IMR-90 (cell line): ENCODE measurements around the gene ACADS. TPM values are rescaled to one million over a fixed set of nuclear protein-coding genes. Genes with fewer than 3 reads are reported as not detected.

Experiments
- ATAC-seq: fragments of 200-7000 bp; cut with Tn5 transposase; 2 replicates; pipeline ENCODE4 v1.9.1; 2020; ENCODE audit warnings: low read depth, mild to moderate bottlenecking, moderate library complexity
- BruUV-seq: library from RNA; stranded (reverse); fragments of 400-500 nt; replicated peaks from 2 replicates; lab custom pipeline; 2021; lab: Mats Ljungman, UMichigan
- CTCF ChIA-PET: fragments of 300-600 bp; formaldehyde crosslinking; extraction: SDS; loops from one replicate; lab custom pipeline; 2021; ENCODE audit warnings: antibody characterized with exemption; lab: Yijun Ruan, JAX
- POLR2A ChIA-PET: fragments of 300-600 bp; sonication (Branson Sonifier 250); formaldehyde crosslinking; loops from one replicate; lab custom pipeline; 2022; ENCODE audit warnings: antibody characterized with exemption; ENCODE audit not compliant: unreplicated experiment; lab: Charles Lee
- DNase-seq: peaks from one replicate; pipeline ENCODE4 v3.0.0; 2013
- H2AFZ ChIP-seq: replicated peaks from 2 replicates; pipeline ENCODE3; 2013; ENCODE audit warnings: low read length, mild to moderate bottlenecking; ENCODE audit not compliant: poor library complexity
- H2AK5ac ChIP-seq: 2 replicates; pipeline ENCODE4 v1.6.1; 2013; ENCODE audit warnings: low read depth, low read length, inconsistent platforms
- H2AK9ac ChIP-seq: replicated peaks from 2 replicates; pipeline ENCODE3; 2013; ENCODE audit warnings: mild to moderate bottlenecking, low read depth, low read length, moderate library complexity; ENCODE audit not compliant: poor library complexity
- H2BK120ac ChIP-seq: 2 replicates; pipeline ENCODE4 v1.6.1; 2013; ENCODE audit warnings: low read depth, low read length, inconsistent platforms
- H2BK15ac ChIP-seq: 3 replicates; pipeline ENCODE4 v1.6.1; 2013; ENCODE audit warnings: low read depth, low read length, inconsistent platforms
- H2BK20ac ChIP-seq: 2 replicates; pipeline ENCODE4 v1.6.1; 2013; ENCODE audit warnings: low read depth, mild to moderate bottlenecking, inconsistent platforms, low read length, moderate library complexity
- H2BK5ac ChIP-seq: 2 replicates; pipeline ENCODE4 v1.6.1; 2013; ENCODE audit warnings: mild to moderate bottlenecking, low read depth, low read length, inconsistent platforms; ENCODE audit not compliant: poor library complexity, severe bottlenecking
- H3K14ac ChIP-seq: replicated peaks from 2 replicates; pipeline ENCODE4 v1.6.1; 2013; ENCODE audit warnings: low read depth, low read length, inconsistent platforms
- H3K18ac ChIP-seq: 2 replicates; pipeline ENCODE4 v1.6.1; 2013; ENCODE audit warnings: low read depth, low read length, control low read depth
- H3K23ac ChIP-seq: 2 replicates; pipeline ENCODE4 v1.6.1; 2013; ENCODE audit warnings: low read depth, low read length, inconsistent platforms
- H3K27ac ChIP-seq: 2 replicates; pipeline ENCODE4 v1.5.1; 2013; ENCODE audit warnings: mild to moderate bottlenecking, control low read depth, low read length; ENCODE audit not compliant: insufficient read depth
- H3K27me3 ChIP-seq: 2 replicates; pipeline ENCODE4 v1.6.1; 2013; ENCODE audit warnings: low read length; ENCODE audit not compliant: control insufficient read depth, insufficient read depth
- H3K36me3 ChIP-seq: 2 replicates; pipeline ENCODE4 v1.6.1; 2013; ENCODE audit warnings: low read length, mixed read lengths; ENCODE audit not compliant: control insufficient read depth, insufficient read depth
- H3K4ac ChIP-seq: 2 replicates; pipeline ENCODE4 v1.6.1; 2013; ENCODE audit warnings: low read depth, low read length, inconsistent platforms
- H3K4me1 ChIP-seq: 2 replicates; pipeline ENCODE4 v1.6.1; 2013; ENCODE audit warnings: low read length, mixed read lengths; ENCODE audit not compliant: control insufficient read depth, insufficient read depth
- H3K4me2 ChIP-seq: 2 replicates; pipeline ENCODE4 v1.6.1; 2013; ENCODE audit warnings: low read depth, mild to moderate bottlenecking, control low read depth, low read length, moderate library complexity
- H3K4me3 ChIP-seq: 2 replicates; pipeline ENCODE4 v1.5.1; 2013; ENCODE audit warnings: low read depth, mild to moderate bottlenecking, control low read depth, low read length, moderate library complexity; ENCODE audit not compliant: insufficient read depth
- H3K56ac ChIP-seq: 2 replicates; pipeline ENCODE4 v1.6.1; 2013; ENCODE audit warnings: low read length, inconsistent platforms; ENCODE audit not compliant: insufficient read depth; ENCODE audit errors: extremely low read depth
- H3K79me1 ChIP-seq, 2 experiments: 2 replicates each; pipeline ENCODE4 v1.6.1; 2013; ENCODE audit warnings: low read length in 2 of 2, inconsistent platforms in 1 of 2, low read depth in 1 of 2
- H3K9ac ChIP-seq: 2 replicates; pipeline ENCODE4 v1.6.1; 2013; ENCODE audit warnings: low read depth, low read length, control low read depth
- H3K9me1 ChIP-seq: 2 replicates; pipeline ENCODE4 v1.6.1; 2013; ENCODE audit warnings: low read length, inconsistent platforms; ENCODE audit not compliant: insufficient read depth
- H3K9me3 ChIP-seq: 2 replicates; pipeline ENCODE4 v1.6.1; 2013; ENCODE audit warnings: low read length; ENCODE audit not compliant: control insufficient read depth, insufficient read depth
- H4K20me1 ChIP-seq: 2 replicates; pipeline ENCODE4 v1.6.1; 2013; ENCODE audit warnings: low read length, inconsistent platforms; ENCODE audit not compliant: insufficient read depth
- H4K5ac ChIP-seq: 2 replicates; pipeline ENCODE4 v1.6.1; 2013; ENCODE audit warnings: mild to moderate bottlenecking, low read depth, low read length, control low read depth
- H4K8ac ChIP-seq, 2 experiments: 2 replicates each; pipeline ENCODE4 v1.6.1; 2013; ENCODE audit warnings: low read depth in 2 of 2, low read length in 2 of 2, control low read depth in 1 of 2, inconsistent platforms in 1 of 2
- H4K91ac ChIP-seq: 2 replicates; pipeline ENCODE4 v1.6.1; 2013; ENCODE audit warnings: low read depth, low read length, inconsistent platforms; ENCODE audit not compliant: insufficient read depth
- BHLHE40 ChIP-seq: fragments of 150-350 bp; IDR thresholded peaks from 2 replicates; pipeline ENCODE4 v1.6.1; 2016; ENCODE audit warnings: mild to moderate bottlenecking, low read depth, low read length
- CEBPB ChIP-seq: IDR thresholded peaks from 2 replicates; pipeline ENCODE4 v1.6.1; 2012; ENCODE audit warnings: low read depth, low read length, improper control_type of control experiment
- FOS ChIP-seq: fragments of 150-350 bp; IDR thresholded peaks from 2 replicates; pipeline ENCODE4 v1.6.1; 2016; ENCODE audit warnings: low read depth, low read length
- MAFK ChIP-seq: IDR thresholded peaks from 2 replicates; pipeline ENCODE4 v1.6.1; 2012; ENCODE audit warnings: low read depth, low read length, improper control_type of control experiment
- MAZ ChIP-seq: IDR thresholded peaks from 2 replicates; pipeline ENCODE4 v1.6.1; 2012; ENCODE audit warnings: low read depth, mild to moderate bottlenecking, low read length, improper control_type of control experiment, moderate library complexity, borderline replicate concordance
- MXI1 ChIP-seq: IDR thresholded peaks from 2 replicates; pipeline ENCODE4 v1.6.1; 2012; ENCODE audit warnings: low read depth, mild to moderate bottlenecking, low read length, moderate library complexity, borderline replicate concordance
- NFE2L2 ChIP-seq: fragments of 150-350 bp; IDR thresholded peaks from 2 replicates; pipeline ENCODE4 v1.6.1; 2016; ENCODE audit warnings: low read depth, mild to moderate bottlenecking, low read length
- POLR2A ChIP-seq: IDR thresholded peaks from 2 replicates; pipeline ENCODE4 v1.6.1; 2012; ENCODE audit warnings: mild to moderate bottlenecking, low read depth, low read length
- RAD21 ChIP-seq: IDR thresholded peaks from 2 replicates; pipeline ENCODE4 v1.6.1; 2012; ENCODE audit warnings: low read length, improper control_type of control experiment
- RCOR1 ChIP-seq: IDR thresholded peaks from 2 replicates; pipeline ENCODE4 v1.6.1; 2012; ENCODE audit warnings: mild to moderate bottlenecking, low read length, improper control_type of control experiment; ENCODE audit not compliant: insufficient replicate concordance
- RFX5 ChIP-seq: IDR thresholded peaks from 2 replicates; pipeline ENCODE4 v1.8.0; 2012; ENCODE audit warnings: low read depth, mild to moderate bottlenecking, low read length, moderate library complexity
- SMC3 ChIP-seq: fragments of 150-350 bp; IDR thresholded peaks from 2 replicates; pipeline ENCODE4 v1.6.1; 2016; ENCODE audit warnings: low read depth, mild to moderate bottlenecking, antibody characterized with exemption, low read length, moderate library complexity
- WGBS, 2 experiments: methylation state at CpG; one replicate each; pipeline versions ENCODE4 v1.1.5 to v1.1.7; 2013; ENCODE audit warnings: missing lambda C conversion rate in 2 of 2; ENCODE audit not compliant: insufficient read length in 1 of 2; ENCODE audit errors: extremely low coverage in 2 of 2; 5-methylcytosine and 5-hydroxymethylcytosine counted together
- dilution Hi-C: fragments of 300-500 bp; cut with HindIII; formaldehyde crosslinking; loops from one replicate; pipeline ENCODE4 v1.14.3; 2018; ENCODE audit warnings: low sequenced_read_pairs; ENCODE audit not compliant: unreplicated experiment
- in situ Hi-C: fragments of 300-500 bp; cut with MboI; formaldehyde crosslinking; loops from 3 replicates; pipeline ENCODE4 v1.14.3; 2019; ENCODE audit warnings: low sequenced_read_pairs, inconsistent platforms, mixed read lengths
- intact Hi-C: fragments of 100-400 bp; cut with micrococcal nuclease; formaldehyde crosslinking; loops from 2 replicates; pipeline ENCODE4 v1.10.0; 2022
- polyA plus RNA-seq, 3 experiments: library from polyadenylated mRNA; depleted of rRNA; stranded (reverse); fragments of >200 nt; gene quantifications; 2 replicates each; pipeline ENCODE4 v1.2.3, GENCODE V29; 2012; ENCODE audit warnings: low replicate concordance in 1 of 3
- total RNA-seq: library from RNA; depleted of rRNA; stranded (reverse); fragments of >200 nt; gene quantifications from 2 replicates; pipeline ENCODE4 v1.2.3, GENCODE V29; 2012
- TF ChIP-seq, protein P1 (sequence below): conservative IDR thresholded peaks from 2 replicates; pipeline ENCODE4 v1.5.1; 2012; ENCODE audit warnings: mild to moderate bottlenecking, low read depth, low read length, improper control_type of control experiment
- TF ChIP-seq, protein P2 (sequence below): fragments of 150-350 bp; IDR thresholded peaks from 2 replicates; pipeline ENCODE4 v1.6.1; 2016; ENCODE audit warnings: low read depth, mild to moderate bottlenecking, low read length, moderate library complexity, borderline replicate concordance
- TF ChIP-seq, protein P3 (sequence below): fragments of 150-350 bp; IDR thresholded peaks from 2 replicates; pipeline ENCODE4 v1.6.1; 2017; ENCODE audit warnings: mild to moderate bottlenecking, antibody characterized with exemption, low read length, low read depth

Gene ACADS
- total and polyA plus RNA-seq, 2 of the 4 experiments (the other 2 are of a cell fraction), result 2.9 to 5.5 TPM

DNA sequence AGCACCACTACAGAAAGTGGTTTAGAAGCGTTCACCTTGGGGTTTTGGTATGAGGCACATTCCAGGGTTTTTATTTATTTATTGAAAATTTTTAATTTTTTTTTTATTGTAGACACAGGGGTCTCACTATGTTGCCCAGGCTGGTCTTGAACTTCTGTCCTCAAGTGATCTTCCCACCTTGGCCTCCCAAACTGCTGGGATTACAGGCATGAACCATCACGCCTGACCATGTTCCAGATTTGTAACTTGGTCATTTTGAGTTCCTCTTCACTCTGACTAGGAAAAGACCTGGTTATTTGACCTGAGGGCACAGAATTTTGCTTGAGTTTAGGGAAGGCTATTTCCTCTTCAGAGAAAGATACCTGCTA lies 35.6 kb upstream of the ACADS start:
- Histone ChIP-seq H2BK20ac (no peak overlapping the region), H3K4me2 (no peak overlapping the region), H3K9me3 (no peaks in the 10 kb centered on the region), H2BK120ac (no peak overlapping the region), H3K9ac (no peak overlapping the region), H3K56ac (no peak overlapping the region), H4K5ac (no peak overlapping the region), H3K27me3 (no peaks in the 10 kb centered on the region), H4K20me1 (peaks cover 75% of the 10 kb centered on the region), H4K8ac (no peak overlapping the region), H3K4me3 (no peak overlapping the region), H2AK5ac (no peak overlapping the region), H2BK15ac (no peak overlapping the region), H3K4ac (no peak overlapping the region), H3K27ac (no peak overlapping the region), H3K79me1 (peaks cover 45 to 76% of the 10 kb centered on the region in 2 experiments), H3K18ac (no peak overlapping the region), H3K9me1 (peaks cover 32% of the 10 kb centered on the region), H2AK9ac (no peak overlapping the region), H4K91ac (no peak overlapping the region), H3K23ac (no peak overlapping the region), H3K36me3 (peaks cover 11% of the 10 kb centered on the region), H3K4me1 (peaks cover 11% of the 10 kb centered on the region), H3K14ac (no peak overlapping the region), H2BK5ac (no peak overlapping the region), H2AFZ (no peak overlapping the region)
- CTCF ChIA-PET, result no interaction called here
- DNase-seq (no peak), ATAC-seq (no peak)
- TF ChIP-seq, protein P1, sequence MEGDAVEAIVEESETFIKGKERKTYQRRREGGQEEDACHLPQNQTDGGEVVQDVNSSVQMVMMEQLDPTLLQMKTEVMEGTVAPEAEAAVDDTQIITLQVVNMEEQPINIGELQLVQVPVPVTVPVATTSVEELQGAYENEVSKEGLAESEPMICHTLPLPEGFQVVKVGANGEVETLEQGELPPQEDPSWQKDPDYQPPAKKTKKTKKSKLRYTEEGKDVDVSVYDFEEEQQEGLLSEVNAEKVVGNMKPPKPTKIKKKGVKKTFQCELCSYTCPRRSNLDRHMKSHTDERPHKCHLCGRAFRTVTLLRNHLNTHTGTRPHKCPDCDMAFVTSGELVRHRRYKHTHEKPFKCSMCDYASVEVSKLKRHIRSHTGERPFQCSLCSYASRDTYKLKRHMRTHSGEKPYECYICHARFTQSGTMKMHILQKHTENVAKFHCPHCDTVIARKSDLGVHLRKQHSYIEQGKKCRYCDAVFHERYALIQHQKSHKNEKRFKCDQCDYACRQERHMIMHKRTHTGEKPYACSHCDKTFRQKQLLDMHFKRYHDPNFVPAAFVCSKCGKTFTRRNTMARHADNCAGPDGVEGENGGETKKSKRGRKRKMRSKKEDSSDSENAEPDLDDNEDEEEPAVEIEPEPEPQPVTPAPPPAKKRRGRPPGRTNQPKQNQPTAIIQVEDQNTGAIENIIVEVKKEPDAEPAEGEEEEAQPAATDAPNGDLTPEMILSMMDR, result no peak
- TF ChIP-seq RAD21 (no peak), SMC3 (no peak), FOS (no peak), RFX5 (no peak), BHLHE40 (no peak), POLR2A (no peak), MAZ (no peak), NFE2L2 (no peak), RCOR1 (no peak), MAFK (no peak), MXI1 (no peak), CEBPB (no peak)
- TF ChIP-seq, protein P2, sequence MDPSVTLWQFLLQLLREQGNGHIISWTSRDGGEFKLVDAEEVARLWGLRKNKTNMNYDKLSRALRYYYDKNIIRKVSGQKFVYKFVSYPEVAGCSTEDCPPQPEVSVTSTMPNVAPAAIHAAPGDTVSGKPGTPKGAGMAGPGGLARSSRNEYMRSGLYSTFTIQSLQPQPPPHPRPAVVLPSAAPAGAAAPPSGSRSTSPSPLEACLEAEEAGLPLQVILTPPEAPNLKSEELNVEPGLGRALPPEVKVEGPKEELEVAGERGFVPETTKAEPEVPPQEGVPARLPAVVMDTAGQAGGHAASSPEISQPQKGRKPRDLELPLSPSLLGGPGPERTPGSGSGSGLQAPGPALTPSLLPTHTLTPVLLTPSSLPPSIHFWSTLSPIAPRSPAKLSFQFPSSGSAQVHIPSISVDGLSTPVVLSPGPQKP, result no peak
- TF ChIP-seq, protein P3, sequence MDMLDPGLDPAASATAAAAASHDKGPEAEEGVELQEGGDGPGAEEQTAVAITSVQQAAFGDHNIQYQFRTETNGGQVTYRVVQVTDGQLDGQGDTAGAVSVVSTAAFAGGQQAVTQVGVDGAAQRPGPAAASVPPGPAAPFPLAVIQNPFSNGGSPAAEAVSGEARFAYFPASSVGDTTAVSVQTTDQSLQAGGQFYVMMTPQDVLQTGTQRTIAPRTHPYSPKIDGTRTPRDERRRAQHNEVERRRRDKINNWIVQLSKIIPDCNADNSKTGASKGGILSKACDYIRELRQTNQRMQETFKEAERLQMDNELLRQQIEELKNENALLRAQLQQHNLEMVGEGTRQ, result no peak
- intact Hi-C loops, result no loop called here
- no CpG with 5 or more reads among the region's 2 CpGs for WGBS, 2 experiments
- in situ Hi-C loops, result no loop called here
- dilution Hi-C loops, result no loop called here
- POLR2A ChIA-PET, result no interaction called here
- BruUV-seq, result no TSS peak
